Measurements from ENCODE around the gene DIAPH3. TPM values are rescaled to one million over a fixed set of nuclear protein-coding genes. Genes with fewer than 3 reads are reported as not detected.

The DIAPH3 gene
- total RNA-seq, 1 donor from 2014 or later = 5.8 TPM

DNA sequence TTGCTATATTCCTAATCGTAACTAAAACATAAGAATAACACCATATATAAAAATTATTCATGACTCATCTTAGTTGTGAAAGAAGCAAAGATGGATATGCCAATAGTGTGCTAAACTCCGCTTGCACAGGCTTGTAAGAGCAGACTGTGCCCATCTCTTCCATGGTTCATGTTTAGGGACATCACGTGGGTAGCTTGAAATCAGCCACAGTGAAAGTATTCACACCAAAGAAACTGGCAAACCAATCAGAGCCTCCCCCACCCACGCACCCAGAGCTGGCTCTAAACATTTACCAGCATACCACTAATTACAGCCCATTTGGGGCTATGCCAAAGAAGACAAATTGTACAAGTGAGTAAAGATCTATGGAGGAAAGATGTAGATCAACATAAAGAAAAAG is 147.5 kb downstream of the DIAPH3 start:
- DNase-seq = no peak

- DNase-seq = no peak
These were observed 150.6 kb downstream of the DIAPH3 start for GRCh38 chr13:60013166-60013565.

DNA sequence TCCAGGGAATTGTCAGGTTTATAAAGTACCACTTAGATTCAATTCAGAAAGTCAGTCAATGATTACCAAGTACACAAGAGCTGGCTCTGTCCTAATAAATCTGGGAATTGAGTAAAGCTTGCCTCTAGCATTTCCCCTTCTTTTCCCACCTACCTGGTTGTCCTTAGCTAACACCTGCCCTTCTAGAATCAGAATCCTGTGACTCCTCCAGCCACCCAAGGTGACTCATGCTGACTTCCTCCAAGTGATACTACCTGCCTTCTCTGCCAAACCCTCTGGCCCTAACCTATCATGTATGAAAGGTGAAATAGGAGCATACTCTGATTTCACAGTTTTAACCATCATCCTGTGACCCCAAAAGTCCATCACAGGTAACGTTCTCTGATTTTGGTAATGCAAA is 151.2 kb downstream of the DIAPH3 start:
- no peak for DNase-seq

DNA sequence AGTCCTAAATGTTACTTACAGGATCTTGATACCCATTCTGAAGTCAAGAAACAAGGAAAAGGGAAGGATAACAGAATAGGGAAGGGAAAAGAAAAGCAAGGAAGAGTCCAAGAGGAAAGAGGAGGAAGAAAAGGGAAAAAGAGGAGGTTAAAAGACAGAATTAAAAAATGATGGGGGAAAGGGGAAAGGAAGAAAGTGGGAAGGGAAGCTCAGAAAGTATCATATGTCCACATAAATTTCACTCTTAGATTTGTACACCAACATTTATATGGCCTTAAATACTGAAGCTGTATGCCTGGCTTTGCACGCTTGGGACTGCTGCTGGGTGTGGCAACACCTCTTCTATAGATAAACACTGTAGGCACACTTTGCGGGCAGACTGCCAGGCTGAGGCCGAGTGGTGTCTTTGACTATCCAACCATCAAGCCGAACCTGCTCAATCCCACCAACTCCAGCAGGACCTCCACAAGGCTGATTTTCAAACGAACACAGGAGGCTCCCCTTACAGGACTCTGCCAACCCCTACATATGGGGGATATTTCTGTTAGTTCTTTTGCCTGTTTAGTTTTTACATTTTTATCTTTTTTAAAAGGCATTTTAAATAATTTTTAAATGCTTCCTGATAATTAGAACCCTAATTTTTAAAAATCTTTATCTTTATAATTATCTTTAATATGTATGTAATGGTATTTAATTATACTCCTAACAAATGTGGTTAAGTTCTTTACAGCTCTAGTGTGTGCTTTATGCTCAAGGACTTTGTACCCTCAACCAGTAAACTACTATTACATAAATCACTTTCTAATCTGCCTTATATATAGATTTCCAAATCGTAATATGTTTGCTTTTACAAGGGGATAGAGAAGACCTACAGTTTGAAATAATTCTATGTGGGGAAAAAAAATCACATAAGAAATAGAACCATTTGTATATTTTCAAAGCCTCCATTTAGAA is 154.2 kb downstream of the DIAPH3 start:
- no peak for DNase-seq

- no peak for DNase-seq
These were observed 161.8 kb downstream of the DIAPH3 start for GRCh38 chr13:60001889-60002288.

- no peak for DNase-seq
These were observed 162.8 kb downstream of the DIAPH3 start for GRCh38 chr13:60000976-60001375.

DNA sequence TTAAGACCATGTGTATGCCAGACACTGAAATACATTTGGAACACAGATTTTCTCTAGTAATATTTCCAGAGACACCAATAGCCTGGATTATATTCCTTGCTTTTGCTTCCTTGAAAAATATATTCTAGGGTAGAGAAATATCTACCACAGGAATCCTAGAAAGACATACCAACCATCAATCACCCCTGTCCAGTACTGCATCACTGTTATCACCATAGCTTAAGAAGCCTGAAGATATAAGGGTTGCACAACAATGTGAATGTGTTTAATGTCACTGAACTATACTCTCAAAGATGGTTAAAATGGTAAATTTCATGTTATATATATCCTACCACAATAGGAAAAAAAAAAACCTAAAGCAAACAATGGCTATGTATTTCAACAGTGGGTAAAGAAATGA is 163.6 kb downstream of the DIAPH3 start:
- DNase-seq = no peak

GRCh38 chr13:59997976-59998375 is 165.8 kb downstream of the DIAPH3 start:
- DNase-seq = no peak

- DNase-seq = no peak
These were observed 167.2 kb downstream of the DIAPH3 start for GRCh38 chr13:59996461-59996980.

- no peak for DNase-seq
These were observed 172.3 kb downstream of the DIAPH3 start for GRCh38 chr13:59991395-59991794.

DNA sequence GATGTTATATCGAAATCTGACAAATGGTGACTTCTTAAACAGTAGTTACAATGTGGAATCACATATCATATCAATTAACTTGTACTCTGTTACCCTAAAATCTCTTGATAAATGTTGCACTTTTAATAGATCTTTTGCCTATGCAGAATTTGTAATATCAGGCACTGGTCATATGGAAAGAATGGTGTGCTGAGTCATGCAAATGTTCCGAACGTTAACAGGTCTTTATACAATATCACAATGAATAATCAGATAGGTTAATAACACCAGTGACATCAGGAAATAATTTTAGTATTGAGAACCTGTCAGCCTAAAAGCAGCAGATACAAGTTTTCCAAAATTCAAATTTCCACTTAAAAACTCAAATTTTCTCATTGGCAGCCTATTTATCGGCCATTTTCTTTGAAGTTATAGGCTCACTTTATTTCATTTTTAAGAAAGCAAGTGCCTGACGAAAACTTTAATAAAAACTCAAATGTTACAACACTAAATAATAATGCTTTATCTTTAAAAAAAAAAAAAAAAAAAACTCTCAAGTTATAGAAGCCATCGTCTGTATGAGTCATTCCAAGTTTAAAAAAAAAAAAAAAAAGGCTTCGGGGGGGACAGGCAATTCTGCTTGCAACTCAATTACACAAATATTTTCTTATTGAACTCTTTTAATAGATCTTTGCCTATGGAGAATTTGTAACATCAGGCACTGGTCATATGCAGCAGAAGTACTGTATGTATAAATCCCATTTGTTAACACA is 180.9 kb downstream of the DIAPH3 start:
- DNase-seq = no peak

- no peak for DNase-seq
These were observed 184.1 kb downstream of the DIAPH3 start for GRCh38 chr13:59979589-59979988.

- DNase-seq = no peak
These were observed 184.9 kb downstream of the DIAPH3 start for GRCh38 chr13:59978862-59979261.

DNA sequence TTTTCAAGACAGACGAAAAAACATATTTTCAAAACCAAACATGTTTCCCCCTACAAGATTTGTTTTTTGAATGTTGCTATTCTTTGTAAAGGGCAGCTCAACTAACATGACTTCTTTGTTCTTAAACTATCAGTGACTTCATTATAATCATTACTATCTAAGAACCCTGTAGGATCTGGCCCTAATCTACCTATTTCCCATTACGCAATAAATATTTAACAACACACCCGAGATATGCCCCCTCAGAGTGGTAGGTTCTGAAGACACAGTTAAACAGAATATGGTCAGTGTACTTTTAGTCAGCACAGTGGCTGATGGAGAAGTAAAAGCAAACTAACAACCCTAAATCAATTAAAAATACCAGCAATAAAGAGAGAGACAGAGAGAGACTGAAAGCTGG is 186.9 kb downstream of the DIAPH3 start:
- DNase-seq = no peak

GRCh38 chr13:59975807-59976435 is 187.8 kb downstream of the DIAPH3 start:
- no peak for DNase-seq

DNA sequence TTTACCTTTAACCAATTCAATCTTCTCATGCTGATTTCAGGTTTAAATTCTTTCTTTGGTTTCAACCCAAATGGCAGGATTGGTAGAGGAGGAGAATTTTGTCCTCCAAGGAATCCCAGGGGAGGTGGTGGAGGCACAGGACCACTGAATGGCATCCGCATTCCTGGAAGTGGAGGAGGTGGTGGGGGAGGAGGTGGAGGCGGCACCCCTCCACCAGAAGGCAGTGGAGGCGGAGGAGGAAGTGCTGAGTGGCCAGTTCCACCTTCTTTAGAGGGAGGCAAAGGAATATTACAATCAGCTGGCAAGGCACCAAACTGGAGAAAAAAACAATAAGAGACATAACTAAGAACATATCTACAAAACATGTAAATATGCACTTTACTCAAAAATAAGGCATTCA is 192.9 kb downstream of the DIAPH3 start:
- no peak for DNase-seq

- no peak for DNase-seq
These were observed 199.9 kb downstream of the DIAPH3 start for GRCh38 chr13:59963827-59964226.

DNA sequence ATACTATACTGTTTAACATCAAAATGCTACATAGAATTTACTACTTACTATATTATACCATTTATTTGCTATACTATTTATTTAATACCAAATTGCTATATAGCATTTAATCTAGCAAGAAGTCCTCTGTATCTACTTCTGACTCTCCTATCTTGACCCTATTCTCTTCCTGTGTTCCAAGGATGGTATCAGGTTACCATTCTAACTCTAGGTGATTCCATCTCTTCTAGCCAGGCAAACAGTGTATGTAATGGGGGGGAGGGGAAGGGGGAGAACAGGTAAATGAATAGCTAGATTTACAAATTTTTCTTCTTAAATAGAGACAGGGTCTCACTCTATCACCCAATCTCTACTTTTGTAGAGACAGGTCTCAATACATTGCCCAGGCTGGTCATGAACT is 200.3 kb downstream of the DIAPH3 start:
- DNase-seq = no peak

- no peak for DNase-seq
These were observed 201.4 kb downstream of the DIAPH3 start for GRCh38 chr13:59962343-59962742.

GRCh38 chr13:59960683-59961082 is 203.0 kb downstream of the DIAPH3 start:
- no peak for DNase-seq

- DNase-seq = no peak
These were observed 206.3 kb downstream of the DIAPH3 start for GRCh38 chr13:59957438-59957837.

- no peak for DNase-seq
These were observed 209.1 kb downstream of the DIAPH3 start for GRCh38 chr13:59954601-59955000.

GRCh38 chr13:59951011-59951410 is 212.7 kb downstream of the DIAPH3 start:
- DNase-seq = no peak

All from occipital lobe (tissue), 2 donors.